ENCODE measurements around the gene USP30.

The USP30 gene

GRCh38 chr12:109098651-109099050 lies 46.3 kb downstream of the USP30 start:
- DNase-seq: no peak

- DNase-seq: no peak
Observed at GRCh38 chr12:109099431-109100020, 47.1 kb downstream of the USP30 start.

GRCh38 chr12:109100741-109101140 lies 48.4 kb downstream of the USP30 start:
- no peak for DNase-seq

- DNase-seq: no peak
Observed at GRCh38 chr12:109102491-109102890, 50.1 kb downstream of the USP30 start.

- no peak for DNase-seq
Observed at GRCh38 chr12:109105176-109105575, 52.8 kb downstream of the USP30 start.

- DNase-seq: no peak
Observed at GRCh38 chr12:109109746-109110350, 57.5 kb downstream of the USP30 start.

GRCh38 chr12:109110988-109111495 lies 58.7 kb downstream of the USP30 start:
- no peak for DNase-seq

GRCh38 chr12:109112720-109113465 lies 60.5 kb downstream of the USP30 start:
- no peak for DNase-seq

GRCh38 chr12:109113661-109114321 lies 61.4 kb downstream of the USP30 start:
- DNase-seq: no peak

GRCh38 chr12:109114644-109115043 lies 62.3 kb downstream of the USP30 start:
- no peak for DNase-seq

- no peak for DNase-seq
Observed at GRCh38 chr12:109115404-109115757, 63.0 kb downstream of the USP30 start.

- no peak for DNase-seq
Observed at GRCh38 chr12:109115758-109116610, 63.6 kb downstream of the USP30 start, which contains the start of gene ACACB. Gene ACACB (plus strand): TSS chr12:109116587. CDS start chr12:109139406, 22,819 bp downstream.

- DNase-seq: no peak
Observed at GRCh38 chr12:109116611-109116949, 64.2 kb downstream of the USP30 start.

GRCh38 chr12:109120095-109120494 lies 67.7 kb downstream of the USP30 start:
- no peak for DNase-seq

GRCh38 chr12:109120557-109120956 lies 68.2 kb downstream of the USP30 start:
- no peak for DNase-seq

GRCh38 chr12:109121346-109121880 lies 69.0 kb downstream of the USP30 start:
- DNase-seq: no peak

- no peak for DNase-seq
Observed at GRCh38 chr12:109124878-109125648, 72.7 kb downstream of the USP30 start.

- no peak for DNase-seq
Observed at GRCh38 chr12:109125791-109126190, 73.4 kb downstream of the USP30 start.

GRCh38 chr12:109126784-109127183 lies 74.4 kb downstream of the USP30 start:
- no peak for DNase-seq

- no peak for DNase-seq
Observed at GRCh38 chr12:109127533-109128242, 75.3 kb downstream of the USP30 start.

Data from NCI-H2081 treated with DMSO at 0.1 percent for 48 hours (cell line).